Activated T-helper 1 cell treated with anti-CD3 and anti-CD28 coated beads, Interleukin-12 subunit alpha, Interleukin-12 subunit beta, Interleukin-2, Interleukin-4 antibody, amounts not matched to agents 30 ng/mL and 10 ng/mL and 1 ng/mL, durations not matched to agents 14 hours and 24 hours and 36 hours (primary cell): ENCODE results near the gene ZNF423. TPM values are rescaled to one million over a fixed set of nuclear protein-coding genes. Genes with fewer than 3 reads are reported as not detected.
"Not testable (repeated sequence)": the region's sequence is repeated elsewhere in the genome, so short reads cannot be mapped to it uniquely, and the experiment has no call there.

ENCODE experiments used
- DNase-seq: peaks from one replicate; pipeline ENCODE4 v3.0.0; 2021; ENCODE audit warnings: low spot score
- H3K27ac Mint-ChIP-seq: one replicate; pipeline ENCODE4 v1.8.0; 2021; ENCODE audit warnings: mild to moderate bottlenecking, mixed read lengths
- H3K27me3 Mint-ChIP-seq: one replicate; pipeline ENCODE4 v1.8.0; 2022; ENCODE audit warnings: mild to moderate bottlenecking, moderate library complexity, mixed read lengths; ENCODE audit not compliant: insufficient read depth
- H3K36me3 Mint-ChIP-seq: one replicate; pipeline ENCODE4 v1.8.0; 2021; ENCODE audit warnings: low read depth, mixed read lengths
- H3K4me1 Mint-ChIP-seq: one replicate; pipeline ENCODE4 v1.8.0; 2021; ENCODE audit warnings: low read depth, mixed read lengths
- H3K4me3 Mint-ChIP-seq: one replicate; pipeline ENCODE4 v1.8.0; 2021; ENCODE audit warnings: mild to moderate bottlenecking, moderate library complexity, mixed read lengths
- H3K9me3 Mint-ChIP-seq: one replicate; pipeline ENCODE4 v1.8.0; 2021; ENCODE audit warnings: mixed read lengths
- intact Hi-C: fragments of 100-400 bp; cut with micrococcal nuclease; formaldehyde crosslinking; loops from one replicate; pipeline ENCODE4 v1.15.1; 2024
- total RNA-seq: library from RNA; stranded (reverse); gene quantifications from 2 replicates; pipeline ENCODE4 v1.2.3, GENCODE V29; 2022

ZNF423 gene
- total RNA-seq, 1 donor from 2014 or later = not detected

GRCh38 chr16:49506058-49507013 lies 349.6 kb downstream of the ZNF423 start:
- H3K4me1 Mint-ChIP-seq, intact Hi-C loops, H3K4me3 Mint-ChIP-seq, H3K27ac Mint-ChIP-seq, H3K27me3 Mint-ChIP-seq, H3K36me3 Mint-ChIP-seq, DNase-seq, H3K9me3 Mint-ChIP-seq: not testable (repeated sequence)

DNA sequence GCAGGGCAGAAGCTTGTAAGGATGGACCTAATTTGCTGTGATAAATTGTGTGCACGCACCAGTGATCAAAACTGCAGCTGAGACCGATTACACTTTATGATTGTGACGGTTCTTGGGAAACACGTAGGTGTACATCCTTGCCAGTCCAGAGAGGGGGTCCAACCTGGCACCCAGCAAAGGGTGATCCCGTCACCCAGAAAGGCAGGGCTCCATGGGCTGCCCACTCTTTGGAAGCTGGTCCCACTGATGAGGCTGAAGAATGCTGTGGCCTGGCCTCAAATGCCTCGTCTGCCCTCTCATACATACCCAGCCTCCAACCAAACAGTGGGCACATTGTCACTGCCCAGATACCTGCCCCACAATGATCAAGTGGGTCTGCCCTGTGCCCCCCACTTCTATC lies 350.4 kb downstream of the ZNF423 start:
- no peak overlapping the region for H3K4me3 Mint-ChIP-seq
- no peaks in the 10 kb centered on the region for H3K4me1 Mint-ChIP-seq

DNA sequence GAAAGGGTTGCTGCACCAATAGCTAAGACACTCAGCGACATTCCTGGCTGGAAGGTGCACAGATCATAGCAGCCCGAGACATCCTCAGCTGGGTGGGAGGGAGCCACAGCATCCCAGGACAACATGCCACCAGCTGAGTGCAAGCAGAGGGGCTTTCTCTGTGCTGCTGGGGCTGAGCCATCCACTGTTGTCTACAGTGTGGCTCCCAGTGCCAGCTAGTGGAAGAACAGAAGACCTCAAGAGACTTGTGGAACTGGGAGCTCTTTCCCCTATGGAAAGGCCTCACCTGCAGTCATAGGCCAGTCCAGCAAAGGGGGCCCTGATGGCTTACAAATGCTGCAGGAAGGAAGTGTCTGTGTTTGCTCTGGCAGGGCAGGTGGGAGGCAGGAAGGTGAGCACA lies 351.3 kb downstream of the ZNF423 start:
- Mint-ChIP-seq H3K27me3 (no peaks in the 10 kb centered on the region), H3K4me3 (no peak overlapping the region), H3K27ac (no peak overlapping the region), H3K9me3 (no peaks in the 10 kb centered on the region), H3K36me3 (no peaks in the 10 kb centered on the region), H3K4me1 (no peaks in the 10 kb centered on the region)
- DNase-seq = no peak
- intact Hi-C loops = no loop called here

More for the DNA sequence above, 350.4 kb downstream of the ZNF423 start:
- no peaks in the 10 kb centered on the region for H3K36me3 Mint-ChIP-seq
- H3K27me3 Mint-ChIP-seq = no peaks in the 10 kb centered on the region
- H3K9me3 Mint-ChIP-seq = no peaks in the 10 kb centered on the region
- no peak for DNase-seq
- H3K27ac Mint-ChIP-seq = no peak overlapping the region
- intact Hi-C loops = no loop called here

DNA sequence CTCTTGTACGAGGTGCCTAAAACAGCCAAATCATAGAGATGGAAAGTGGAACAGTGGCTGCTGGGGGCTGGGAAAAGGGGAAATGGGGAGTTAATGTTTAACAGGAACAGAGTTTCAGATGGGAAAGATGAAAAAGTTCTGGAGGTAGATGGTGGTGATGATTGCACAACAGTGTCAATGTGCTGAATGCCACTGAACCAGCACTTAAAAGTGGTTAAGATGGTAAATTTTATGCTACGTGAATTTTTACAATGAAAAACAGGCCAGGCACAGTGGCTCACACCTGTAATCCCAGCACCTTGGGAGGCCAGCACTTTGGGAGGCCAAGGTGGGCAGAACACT lies 351.9 kb downstream of the ZNF423 start:
- H3K36me3 Mint-ChIP-seq = no peaks in the 10 kb centered on the region
- no peak for DNase-seq
- H3K4me3 Mint-ChIP-seq = no peak overlapping the region
- H3K27me3 Mint-ChIP-seq = no peaks in the 10 kb centered on the region
- H3K9me3 Mint-ChIP-seq = no peaks in the 10 kb centered on the region
- H3K4me1 Mint-ChIP-seq = no peaks in the 10 kb centered on the region
- intact Hi-C loops = no loop called here
- H3K27ac Mint-ChIP-seq = no peak overlapping the region

DNA sequence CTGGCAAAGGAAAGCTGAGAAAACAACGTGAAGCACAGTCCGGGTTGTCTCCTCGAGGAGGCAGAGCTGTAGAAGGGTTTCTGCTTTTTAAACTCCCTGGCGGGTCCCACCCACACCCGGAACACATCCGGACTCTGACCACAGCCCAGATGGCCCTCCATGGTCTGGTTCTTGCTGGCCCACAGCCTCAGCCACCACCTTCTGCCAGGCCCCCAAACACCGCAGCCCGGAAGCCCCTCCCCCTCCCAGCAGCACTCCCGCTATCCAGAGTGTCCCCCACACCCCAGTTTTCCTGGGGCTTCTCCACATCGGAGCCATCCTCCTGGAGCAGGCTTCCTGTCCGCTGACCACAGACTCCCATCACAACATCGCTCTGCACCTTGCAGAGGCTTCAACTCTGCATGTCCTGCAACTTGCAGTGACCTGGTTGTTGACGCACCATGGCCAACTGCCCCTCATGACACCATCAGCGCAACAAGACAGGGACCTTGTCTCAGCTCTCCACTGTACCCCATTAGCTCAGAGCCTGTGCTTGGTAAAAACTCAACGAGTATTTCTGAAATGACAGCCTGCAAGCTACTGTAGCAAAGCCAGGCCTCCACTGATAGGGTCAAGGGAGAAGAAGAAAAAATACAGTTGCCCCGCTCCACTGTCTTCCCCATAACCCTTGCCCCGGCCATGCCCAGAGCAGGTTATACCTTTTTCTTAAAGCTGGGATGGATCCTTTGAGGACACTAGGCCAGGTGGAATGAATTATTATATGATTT lies 352.5 kb downstream of the ZNF423 start:
- Mint-ChIP-seq H3K27me3 (no peaks in the 10 kb centered on the region), H3K4me1 (no peaks in the 10 kb centered on the region), H3K36me3 (no peaks in the 10 kb centered on the region), H3K27ac (no peak overlapping the region), H3K9me3 (no peaks in the 10 kb centered on the region), H3K4me3 (no peak overlapping the region)
- no peak for DNase-seq
- intact Hi-C loops = no loop called here

GRCh38 chr16:49502136-49502881 lies 353.6 kb downstream of the ZNF423 start:
- Mint-ChIP-seq H3K9me3 (no peaks in the 10 kb centered on the region), H3K27ac (no peak overlapping the region), H3K4me3 (no peak overlapping the region), H3K36me3 (no peaks in the 10 kb centered on the region), H3K27me3 (no peaks in the 10 kb centered on the region), H3K4me1 (no peaks in the 10 kb centered on the region)
- DNase-seq = no peak
- intact Hi-C loops = no loop called here

GRCh38 chr16:49499869-49500610 lies 355.9 kb downstream of the ZNF423 start:
- no peak for DNase-seq
- H3K9me3 Mint-ChIP-seq = no peaks in the 10 kb centered on the region
- H3K27me3 Mint-ChIP-seq = no peaks in the 10 kb centered on the region
- no peak overlapping the region for H3K27ac Mint-ChIP-seq
- no peak overlapping the region for H3K4me3 Mint-ChIP-seq
- H3K36me3 Mint-ChIP-seq = no peaks in the 10 kb centered on the region
- no peaks in the 10 kb centered on the region for H3K4me1 Mint-ChIP-seq
- intact Hi-C loops = no loop called here

GRCh38 chr16:49499414-49499785 lies 356.5 kb downstream of the ZNF423 start:
- no peaks in the 10 kb centered on the region for H3K9me3 Mint-ChIP-seq
- no peaks in the 10 kb centered on the region for H3K4me1 Mint-ChIP-seq
- no peaks in the 10 kb centered on the region for H3K36me3 Mint-ChIP-seq
- H3K4me3 Mint-ChIP-seq = no peak overlapping the region
- intact Hi-C loops = no loop called here
- no peak for DNase-seq
- H3K27me3 Mint-ChIP-seq = no peaks in the 10 kb centered on the region
- H3K27ac Mint-ChIP-seq = no peak overlapping the region

DNA sequence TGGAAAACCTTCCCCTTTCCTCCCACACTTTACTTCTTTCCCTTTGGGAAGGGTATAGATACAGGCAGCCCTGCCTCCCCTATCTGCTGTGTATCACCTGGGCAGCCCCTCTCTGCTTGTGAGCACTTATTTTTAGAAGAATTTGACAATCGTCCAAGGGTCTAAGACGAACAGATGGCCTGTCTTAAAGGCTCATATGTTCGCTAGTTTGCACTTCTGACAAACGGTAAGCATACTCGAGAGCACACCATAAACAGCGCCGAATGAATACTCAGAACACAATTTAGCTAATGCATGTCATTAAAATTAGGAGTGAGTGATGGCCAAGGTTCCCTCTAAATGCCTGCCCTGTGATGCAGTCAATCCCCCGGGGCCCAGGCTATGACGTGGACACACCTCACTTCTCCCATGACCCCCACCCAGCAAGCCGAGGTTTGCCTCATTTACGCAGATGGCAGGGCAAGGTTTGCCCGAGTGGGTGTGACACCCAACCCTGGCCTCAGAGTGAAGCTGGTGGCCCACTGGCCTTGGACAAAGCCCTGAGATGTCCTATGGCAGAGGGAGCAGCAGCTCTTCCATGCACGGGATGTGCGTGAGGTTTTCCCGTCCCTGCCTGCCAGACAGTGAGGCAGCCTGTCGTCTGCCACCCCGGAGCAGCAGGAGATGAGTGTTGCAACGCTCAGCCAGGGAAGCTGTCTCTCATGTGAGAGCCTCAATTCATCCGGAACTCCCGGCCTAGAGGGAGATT lies 357.1 kb downstream of the ZNF423 start:
- H3K9me3 Mint-ChIP-seq = no peaks in the 10 kb centered on the region
- no peak for DNase-seq

DNA sequence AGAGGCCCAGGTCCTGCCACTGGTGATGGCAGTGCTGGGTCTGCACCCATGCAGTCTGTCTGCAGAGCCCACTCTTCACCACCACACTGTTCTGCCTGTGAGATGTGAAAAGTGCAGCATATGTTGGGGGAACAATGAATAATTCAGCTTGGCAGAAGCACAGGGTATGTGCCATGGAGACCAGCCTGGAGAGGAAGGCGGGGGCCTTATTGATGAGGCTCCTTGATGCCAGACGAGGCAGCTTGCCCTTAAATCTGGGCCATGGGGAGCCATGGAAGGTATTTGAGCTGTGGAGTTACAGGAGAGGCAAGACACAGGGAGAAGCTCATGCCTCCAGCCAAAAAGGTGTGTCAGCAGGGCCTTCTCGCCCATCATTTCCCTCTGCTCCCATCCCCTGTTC lies 357.6 kb downstream of the ZNF423 start:
- intact Hi-C loops = no loop called here
- Mint-ChIP-seq H3K36me3 (no peaks in the 10 kb centered on the region), H3K27ac (no peak overlapping the region), H3K27me3 (no peaks in the 10 kb centered on the region), H3K4me1 (no peaks in the 10 kb centered on the region), H3K4me3 (no peak overlapping the region), H3K9me3 (no peaks in the 10 kb centered on the region)
- DNase-seq = no peak

More for the DNA sequence above, 357.1 kb downstream of the ZNF423 start:
- Mint-ChIP-seq H3K4me1 (no peaks in the 10 kb centered on the region), H3K4me3 (no peak overlapping the region), H3K36me3 (no peaks in the 10 kb centered on the region), H3K27ac (no peak overlapping the region), H3K27me3 (no peaks in the 10 kb centered on the region)
- intact Hi-C loops = no loop called here

DNA sequence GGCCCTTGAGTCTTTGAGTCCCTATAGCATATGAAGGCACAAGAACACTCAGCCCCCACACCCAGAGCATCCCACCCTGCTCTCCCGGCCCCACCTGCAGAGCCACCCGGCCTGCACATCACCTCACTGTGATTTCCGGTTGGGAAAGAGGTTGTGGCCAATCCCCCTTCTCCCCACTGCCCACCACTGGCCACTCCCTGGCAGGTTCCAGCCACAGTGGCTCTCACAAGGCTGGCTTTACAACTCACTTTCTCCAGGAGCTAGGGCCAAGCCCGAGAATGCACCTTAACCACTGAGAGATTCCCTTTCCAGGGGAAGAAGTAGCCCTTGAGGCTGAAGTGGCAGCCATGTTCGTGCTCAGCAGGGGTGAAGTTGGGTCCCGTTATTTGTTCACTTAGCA lies 358.4 kb downstream of the ZNF423 start:
- H3K36me3 Mint-ChIP-seq = no peaks in the 10 kb centered on the region
- H3K4me3 Mint-ChIP-seq = no peak overlapping the region
- no peaks in the 10 kb centered on the region for H3K9me3 Mint-ChIP-seq
- no peaks in the 10 kb centered on the region for H3K27me3 Mint-ChIP-seq
- no peak overlapping the region for H3K27ac Mint-ChIP-seq
- H3K4me1 Mint-ChIP-seq = no peaks in the 10 kb centered on the region
- intact Hi-C loops = no loop called here
- DNase-seq = no peak

GRCh38 chr16:49496656-49497055 lies 359.3 kb downstream of the ZNF423 start:
- H3K27me3 Mint-ChIP-seq = no peaks in the 10 kb centered on the region
- H3K27ac Mint-ChIP-seq = no peak overlapping the region
- no peaks in the 10 kb centered on the region for H3K9me3 Mint-ChIP-seq
- DNase-seq = no peak
- H3K4me3 Mint-ChIP-seq = no peak overlapping the region
- intact Hi-C loops = no loop called here
- no peaks in the 10 kb centered on the region for H3K4me1 Mint-ChIP-seq
- H3K36me3 Mint-ChIP-seq = no peaks in the 10 kb centered on the region
